Neural progenitor cell (in vitro differentiated cells): Measurements from ENCODE around the gene EPPIN.

Experiments
- CTCF ChIP-seq: fragments of 200-600 bp; sonication (generic); IDR thresholded peaks from 2 replicates; pipeline ENCODE4 v1.5.1; 2017; ENCODE audit warnings: antibody characterized with exemption, mild to moderate bottlenecking
- EZH2 ChIP-seq: fragments of 200-600 bp; sonication (generic); IDR thresholded peaks from 2 replicates; pipeline ENCODE4 v1.6.1; 2017; ENCODE audit warnings: antibody characterized with exemption, mild to moderate bottlenecking, moderate library complexity
- EZH2phosphoT487 ChIP-seq: fragments of 200-600 bp; sonication (generic); IDR thresholded peaks from 2 replicates; pipeline ENCODE4 v1.6.1; 2017; ENCODE audit warnings: antibody characterized with exemption

- no peak for TF ChIP-seq CTCF
- TF ChIP-seq EZH2: no peak
- TF ChIP-seq EZH2phosphoT487: no peak
Observed at GRCh38 chr20:45507011-45507820, 40.0 kb downstream of the EPPIN start.
